NCI-H2171 (cell line): Measurements from ENCODE around the gene GRB10.

Experiments
- DNase-seq: peaks from one replicate; lab custom pipeline; 2025; lab: John Stamatoyannopoulos, UW

Gene GRB10

DNA sequence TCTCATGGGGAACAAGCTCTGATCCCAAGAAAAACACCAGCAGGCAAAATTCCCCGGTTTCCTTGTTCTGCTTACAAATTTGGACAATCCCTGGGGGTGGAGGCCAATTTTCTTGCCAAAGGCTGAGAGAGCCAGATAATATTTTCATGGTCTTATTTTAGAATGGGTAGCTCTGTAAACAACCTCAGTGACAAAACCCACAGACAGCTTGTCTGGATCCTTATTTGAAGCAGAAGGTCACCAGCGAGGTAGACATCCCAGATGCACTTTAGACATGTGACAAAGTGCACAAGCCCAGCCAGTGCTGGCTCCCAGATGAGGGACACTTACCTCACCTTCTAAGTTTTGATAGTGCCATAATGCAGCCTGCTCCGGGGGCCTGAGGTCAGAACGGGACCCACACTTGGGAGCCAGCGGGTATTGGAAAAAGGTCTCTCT, 114.9 kb downstream of the GRB10 start:
- no peak for DNase-seq

DNA sequence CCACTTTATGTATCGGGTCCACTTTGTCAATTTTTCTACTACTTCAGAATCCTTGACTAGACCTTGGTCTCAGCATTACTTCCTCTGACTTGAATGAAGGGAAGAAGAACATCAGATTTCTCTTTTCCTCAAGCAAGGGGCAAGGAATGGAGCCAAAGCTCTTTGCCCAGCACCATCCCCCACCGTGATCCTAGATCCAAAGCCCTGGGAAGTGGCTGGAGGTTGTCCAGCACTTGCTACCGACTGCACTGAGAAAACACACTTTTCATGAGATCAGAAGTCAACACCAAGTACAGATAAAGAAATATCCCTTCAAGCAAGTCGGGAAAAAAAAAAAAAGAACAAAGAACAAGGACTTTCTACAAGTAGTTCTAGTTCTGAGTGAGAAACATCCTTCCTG, 115.4 kb downstream of the GRB10 start:
- DNase-seq: no peak

DNA sequence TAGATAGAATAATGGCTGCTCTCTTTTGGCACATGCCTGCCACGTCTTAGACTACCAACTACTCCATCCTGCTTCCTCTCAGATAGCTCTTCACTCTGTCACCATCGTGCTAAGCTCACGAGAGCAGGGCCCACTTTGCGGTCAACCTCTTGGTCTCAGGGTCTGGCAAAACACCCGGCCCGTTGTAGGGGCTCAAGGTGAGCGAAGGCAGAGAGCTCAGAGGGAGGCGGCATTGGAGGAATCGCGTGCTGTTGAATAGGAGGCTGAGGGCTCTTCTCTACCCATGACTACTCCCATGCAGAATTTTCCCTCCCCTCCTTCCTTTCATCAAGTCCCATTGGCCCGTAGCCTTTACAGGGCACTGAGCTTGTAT, 116.6 kb downstream of the GRB10 start:
- DNase-seq: no peak

DNA sequence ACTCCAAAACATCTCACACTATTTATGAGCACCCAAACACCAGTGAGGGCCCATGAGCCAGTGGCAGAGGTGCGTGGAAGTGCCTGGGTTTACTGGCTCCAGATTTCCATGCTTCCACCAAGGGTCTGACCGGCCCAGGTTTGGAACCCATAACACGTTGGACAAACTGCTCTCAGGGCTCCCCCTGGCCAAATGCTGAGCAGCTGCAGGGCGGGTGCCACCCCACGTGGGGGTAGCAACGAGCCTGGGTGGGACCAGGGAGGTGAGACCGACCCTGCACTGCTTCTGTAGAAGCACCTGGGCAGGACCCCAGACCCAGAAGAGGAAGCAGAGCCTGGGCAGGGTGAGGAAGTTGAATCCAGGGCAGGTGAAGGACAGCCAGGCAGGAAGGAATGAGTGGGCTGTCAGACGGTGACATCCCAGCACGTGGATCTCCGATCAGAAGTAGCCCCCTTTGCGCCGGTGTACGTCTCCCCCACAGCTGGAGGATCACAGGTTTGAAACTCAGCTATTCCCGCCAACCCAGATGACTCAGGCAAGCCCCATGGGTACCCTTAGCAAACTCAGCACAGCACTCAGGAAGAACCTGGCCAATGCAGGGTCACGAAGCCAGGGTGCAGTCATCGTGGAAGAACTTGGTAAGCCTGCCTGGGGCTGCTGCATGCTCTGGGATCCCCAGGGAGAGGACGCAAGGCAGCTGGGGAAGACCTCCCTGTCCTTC, 117.1 kb downstream of the GRB10 start:
- no peak for DNase-seq

DNA sequence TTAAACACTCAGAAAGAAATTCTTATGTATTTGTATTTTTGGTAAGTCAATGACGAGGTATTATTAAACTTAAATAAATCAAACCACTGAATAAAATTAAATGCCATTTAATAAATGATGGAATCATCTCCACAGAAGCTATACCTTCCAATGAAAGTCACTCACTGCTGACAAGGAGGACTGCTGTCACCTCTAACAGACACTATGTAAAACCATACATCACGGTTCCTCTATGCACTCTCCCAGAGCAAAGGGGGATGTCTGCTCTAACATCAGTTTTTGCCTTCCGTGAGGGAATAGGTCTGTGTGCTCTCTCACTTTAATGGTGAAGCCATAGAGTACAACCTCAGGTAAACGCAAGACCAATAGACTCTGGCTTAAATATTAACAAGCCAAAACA, 117.8 kb downstream of the GRB10 start:
- DNase-seq: no peak

DNA sequence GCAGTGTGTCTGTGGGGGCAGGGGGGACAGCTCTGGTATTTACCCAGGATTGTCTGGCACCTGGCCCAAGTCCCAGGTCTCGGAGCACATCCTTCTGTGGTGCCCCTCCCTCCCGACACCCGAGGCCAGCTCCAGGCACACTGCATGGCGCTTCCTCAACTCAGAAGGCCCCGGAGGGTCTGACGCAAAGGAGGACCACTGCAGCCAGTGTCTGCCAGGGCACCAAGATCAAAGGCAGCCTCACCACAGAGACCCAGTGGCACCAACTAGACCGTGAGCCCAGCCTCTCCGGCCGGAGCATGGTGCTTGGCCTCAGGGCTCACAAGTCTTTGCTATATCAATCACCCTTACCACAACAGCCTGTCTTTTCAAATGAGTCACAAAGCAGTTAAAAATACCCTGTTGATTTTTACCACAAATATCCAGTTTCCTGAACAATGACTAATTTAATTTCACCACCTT, 118.2 kb downstream of the GRB10 start:
- no peak for DNase-seq

DNA sequence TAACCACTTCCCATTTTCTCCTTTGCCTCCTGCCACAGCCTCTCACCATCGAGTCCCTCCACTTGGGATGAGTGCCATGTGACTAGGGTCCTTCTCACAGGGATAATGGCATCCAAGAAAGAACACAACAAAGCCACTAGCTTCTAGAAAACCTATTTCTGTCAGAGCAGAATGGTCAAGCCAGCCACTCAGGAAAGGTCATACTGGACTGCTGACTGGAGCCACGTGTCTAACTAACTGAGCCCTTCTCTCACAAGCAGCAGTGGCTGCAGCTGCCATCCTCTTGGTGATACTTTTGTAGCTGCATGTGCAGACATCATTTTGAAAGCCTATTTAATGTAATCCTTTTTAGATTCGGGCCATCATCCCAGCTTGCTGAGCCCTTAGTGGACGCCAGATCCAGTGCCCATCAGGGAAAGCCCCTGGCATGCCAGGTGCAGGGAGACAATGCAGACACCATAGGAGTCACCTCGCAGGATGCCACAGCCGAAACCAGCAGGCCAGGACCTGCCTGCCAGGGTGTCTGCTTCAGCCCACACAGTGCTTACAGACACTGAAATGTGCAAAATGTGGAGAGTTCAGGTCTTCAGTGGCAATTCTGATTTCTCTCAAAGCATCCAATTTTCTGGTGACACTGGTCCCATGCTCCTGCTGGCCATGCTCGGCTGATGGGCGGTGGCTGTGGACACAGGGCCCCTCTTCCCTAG, 119.1 kb downstream of the GRB10 start:
- no peak for DNase-seq

DNA sequence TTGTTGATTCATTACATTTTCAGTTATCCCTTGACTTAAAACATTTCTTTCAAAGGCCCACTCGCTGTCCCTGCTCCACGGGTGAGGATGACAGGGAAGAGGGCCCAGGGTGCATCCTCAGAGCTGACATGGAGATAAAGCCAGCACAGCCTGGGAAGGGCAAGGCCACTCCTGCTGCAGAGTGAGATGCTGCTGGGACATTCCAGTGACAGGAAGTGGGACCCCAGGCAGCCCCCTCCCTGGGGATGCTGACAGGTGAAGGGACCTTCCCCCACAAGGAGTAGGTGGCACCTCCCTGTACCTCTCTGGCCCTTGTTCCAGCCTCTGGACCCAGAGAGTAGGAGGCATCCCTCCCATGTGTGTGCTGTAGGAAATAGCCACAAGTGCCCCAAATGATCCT, 119.7 kb downstream of the GRB10 start:
- no peak for DNase-seq

DNA sequence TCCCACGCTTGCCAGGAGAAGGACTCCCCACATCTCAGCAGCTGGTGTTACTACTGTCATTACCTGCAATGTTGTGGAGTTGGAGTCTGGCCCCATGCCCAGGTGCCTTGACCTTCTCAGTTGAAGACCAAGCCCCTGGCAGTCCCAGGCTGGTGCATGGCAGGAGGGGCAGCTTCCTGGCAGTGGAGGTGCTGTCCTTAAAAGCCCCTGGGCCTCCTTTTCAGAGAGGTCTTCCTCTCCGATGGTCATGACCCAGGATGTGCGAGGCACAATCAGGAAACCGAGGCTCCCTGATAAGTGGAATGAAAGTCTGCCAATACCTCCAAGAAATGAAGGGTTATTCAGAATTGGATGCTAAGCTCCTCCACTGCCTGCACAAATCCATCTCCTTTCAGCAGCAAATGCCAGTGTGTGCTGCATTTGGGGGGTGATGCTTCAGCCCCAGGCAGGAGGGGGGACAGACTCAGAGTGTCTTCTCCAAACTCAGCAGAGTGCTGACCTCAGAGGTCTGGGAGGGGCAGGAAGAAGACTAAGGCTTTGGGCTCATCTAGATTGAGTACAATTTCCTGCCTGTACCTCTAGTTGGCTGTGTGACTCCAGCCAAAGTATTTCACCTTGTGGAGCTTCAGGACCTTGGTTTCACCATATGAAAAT, 120.5 kb downstream of the GRB10 start:
- DNase-seq: no peak

DNA sequence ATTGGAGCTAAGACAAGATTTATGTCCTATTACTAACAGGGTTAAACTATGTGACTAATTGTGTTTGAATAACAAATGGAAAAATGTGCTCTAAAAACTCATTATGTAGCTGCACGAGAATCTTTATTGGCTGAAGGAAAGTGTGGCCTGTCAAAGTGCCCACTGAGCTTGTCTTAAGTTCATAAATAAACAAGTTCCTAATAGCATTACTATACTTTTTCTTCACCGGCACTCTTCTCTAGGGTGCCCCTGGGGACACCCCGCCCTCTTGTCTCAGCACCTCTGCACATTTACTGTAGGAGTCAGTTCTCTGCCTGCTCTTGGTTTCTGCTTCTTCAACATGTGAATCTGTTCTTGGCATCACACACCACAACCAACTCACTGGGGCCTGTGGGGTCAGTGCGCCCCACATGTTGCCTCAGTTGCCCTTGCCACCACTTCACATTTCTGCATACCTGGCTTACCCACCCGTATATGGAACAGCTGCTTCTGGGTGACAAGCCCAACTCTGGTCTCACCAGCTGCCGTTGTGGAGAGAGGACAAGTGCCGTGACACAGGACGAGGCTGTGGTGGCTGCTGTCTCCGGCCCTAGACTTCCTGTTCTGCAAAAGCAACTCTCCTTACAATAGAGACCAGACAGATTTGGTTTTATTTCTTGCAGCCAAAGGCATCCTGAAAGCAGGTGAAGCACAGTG, 121.2 kb downstream of the GRB10 start:
- no peak for DNase-seq

DNA sequence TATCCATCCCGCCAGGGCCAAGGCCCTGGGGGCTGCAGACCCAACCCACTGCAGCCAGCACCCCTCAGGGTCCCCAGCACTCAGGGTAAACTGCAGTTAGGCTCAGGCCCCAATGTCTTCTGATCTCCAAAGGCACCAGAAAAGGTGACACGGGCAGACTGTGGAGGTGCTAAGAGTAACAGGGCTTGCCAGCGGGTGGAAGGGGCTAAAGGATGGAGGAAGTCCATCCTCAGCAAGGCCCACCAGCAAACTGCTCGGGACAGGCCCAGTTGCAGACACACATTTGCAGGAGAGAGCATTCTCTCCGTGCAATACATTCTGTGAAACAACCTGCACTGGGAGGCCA, 121.9 kb downstream of the GRB10 start:
- no peak for DNase-seq

DNA sequence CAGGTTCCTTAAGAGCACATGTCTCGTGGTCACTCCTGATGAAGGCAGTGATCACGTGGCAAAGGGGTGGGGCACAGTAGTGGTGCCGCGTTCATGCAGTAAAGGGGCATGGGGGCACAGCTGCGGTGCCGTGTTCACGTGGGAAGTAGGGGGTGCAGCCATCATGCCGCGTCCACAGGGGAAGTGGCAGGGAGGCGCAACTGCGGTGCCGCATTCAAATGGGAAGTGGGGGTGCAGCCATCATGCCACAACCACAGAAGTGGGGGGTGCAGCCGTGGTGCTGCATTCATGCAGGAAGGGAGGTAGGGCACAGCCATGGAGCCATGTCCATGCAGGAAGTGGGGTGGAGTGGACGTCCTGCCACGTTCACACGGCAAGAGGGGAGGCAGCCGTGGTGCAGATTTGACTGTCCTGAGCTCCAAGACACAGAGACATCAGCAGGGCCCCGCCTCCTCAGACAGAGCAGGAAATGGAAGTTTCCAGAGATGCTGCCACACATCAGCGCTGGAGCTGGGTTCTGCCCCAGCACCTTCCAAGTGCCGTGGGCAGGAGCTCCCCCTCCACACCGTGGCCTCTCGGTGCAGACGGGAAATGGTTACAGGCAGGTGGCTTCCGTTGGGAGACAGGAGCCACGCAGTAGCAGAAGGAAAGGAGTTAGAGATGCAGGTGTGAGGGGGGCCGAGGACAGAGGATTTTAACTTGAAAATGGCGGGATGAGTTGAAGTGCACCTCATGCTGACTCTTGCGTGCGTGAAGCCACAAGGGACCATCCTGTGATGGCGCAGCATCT, 122.5 kb downstream of the GRB10 start:
- DNase-seq: no peak

DNA sequence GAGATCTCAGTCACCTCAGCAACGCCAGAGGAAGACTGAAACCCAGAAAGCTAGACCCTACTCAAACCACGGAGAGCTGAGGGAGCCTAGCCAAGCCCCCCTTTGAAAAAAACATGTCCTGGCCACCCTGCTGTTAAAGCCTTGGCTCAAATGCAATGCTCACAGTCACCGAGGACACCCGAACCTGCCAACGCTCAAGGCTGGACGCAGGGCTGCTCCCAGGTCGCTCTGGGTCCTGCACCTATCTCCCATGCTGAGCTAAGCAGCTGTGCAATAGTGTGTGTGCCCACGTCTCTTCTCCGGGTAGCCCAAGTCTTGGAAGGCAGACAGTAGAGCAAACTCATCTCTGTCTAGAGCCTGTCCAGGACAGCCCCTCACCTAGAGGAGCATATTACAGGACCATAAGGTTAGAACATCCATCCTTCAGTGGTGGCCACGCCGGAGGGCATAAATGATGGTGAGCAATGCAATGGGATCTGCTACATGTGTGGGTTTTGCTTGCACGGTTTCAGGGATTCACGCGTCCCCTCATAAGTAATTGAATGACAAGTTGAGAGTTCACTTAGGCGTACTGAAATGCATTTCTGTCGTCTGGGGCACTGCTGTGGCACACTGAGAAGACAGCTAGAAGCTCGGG, 123.2 kb downstream of the GRB10 start:
- DNase-seq: no peak

DNA sequence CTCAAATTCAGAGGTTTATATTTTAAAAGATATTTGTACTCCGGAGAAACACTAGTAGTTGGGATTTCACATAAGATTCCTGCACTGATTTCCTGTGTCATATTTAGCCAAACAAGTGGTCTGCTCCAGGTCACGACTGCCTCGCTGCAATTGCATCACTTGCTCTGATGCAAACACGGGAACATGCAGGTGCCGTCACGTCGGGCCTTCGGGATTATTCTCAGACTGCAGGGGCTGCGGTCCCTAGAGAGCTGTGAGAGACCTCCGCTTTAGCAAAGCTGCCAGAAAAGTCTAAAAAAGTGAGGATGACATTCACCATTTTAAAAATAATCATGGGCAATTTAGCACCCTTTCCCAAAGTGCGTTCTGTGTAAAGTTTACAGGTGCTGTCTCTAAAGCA, 124.0 kb downstream of the GRB10 start:
- no peak for DNase-seq

DNA sequence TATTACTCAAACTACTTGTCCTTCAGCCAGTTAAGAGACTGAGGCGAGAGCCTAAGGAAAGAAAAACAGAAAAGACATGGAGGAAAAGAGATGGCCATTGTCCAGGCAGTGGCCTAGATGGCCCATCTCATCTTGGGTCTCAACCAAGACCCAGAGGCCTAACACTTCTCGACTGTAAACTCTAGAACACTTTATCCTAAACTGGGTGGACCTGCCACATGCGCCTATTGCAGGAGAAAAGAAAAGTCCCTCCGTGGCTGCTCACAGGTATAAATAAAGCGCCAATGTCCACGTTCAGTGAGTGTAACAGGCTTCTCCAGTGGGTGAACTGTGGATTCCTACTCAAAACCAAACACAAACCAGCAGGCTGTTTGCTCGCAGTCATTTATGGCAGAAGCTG, 124.8 kb downstream of the GRB10 start:
- no peak for DNase-seq

DNA sequence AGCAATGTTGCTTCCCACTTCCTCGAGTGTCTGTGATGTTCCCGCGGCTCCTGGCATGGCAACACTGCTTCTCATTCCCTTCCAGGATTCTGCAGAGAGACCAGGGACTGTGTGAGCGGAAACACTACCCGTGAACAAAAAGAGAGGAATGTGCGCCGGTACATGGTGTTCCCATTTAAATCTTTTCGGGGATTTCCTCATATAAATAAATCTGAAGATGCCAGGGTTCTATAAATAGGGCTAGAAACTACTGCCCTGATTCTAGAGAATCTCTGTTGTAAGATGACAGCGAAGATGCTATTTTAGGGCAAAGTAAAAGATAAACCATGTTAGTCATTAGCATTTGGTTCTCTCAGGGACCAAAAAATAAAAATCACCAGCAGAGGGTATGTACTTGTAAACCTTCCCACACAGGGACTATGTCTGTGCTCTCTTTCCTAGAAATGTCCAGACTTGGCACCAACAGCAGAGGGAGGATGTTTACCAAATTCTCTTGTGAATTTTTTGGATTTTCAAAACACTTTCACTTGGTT, 125.3 kb downstream of the GRB10 start:
- no peak for DNase-seq

DNA sequence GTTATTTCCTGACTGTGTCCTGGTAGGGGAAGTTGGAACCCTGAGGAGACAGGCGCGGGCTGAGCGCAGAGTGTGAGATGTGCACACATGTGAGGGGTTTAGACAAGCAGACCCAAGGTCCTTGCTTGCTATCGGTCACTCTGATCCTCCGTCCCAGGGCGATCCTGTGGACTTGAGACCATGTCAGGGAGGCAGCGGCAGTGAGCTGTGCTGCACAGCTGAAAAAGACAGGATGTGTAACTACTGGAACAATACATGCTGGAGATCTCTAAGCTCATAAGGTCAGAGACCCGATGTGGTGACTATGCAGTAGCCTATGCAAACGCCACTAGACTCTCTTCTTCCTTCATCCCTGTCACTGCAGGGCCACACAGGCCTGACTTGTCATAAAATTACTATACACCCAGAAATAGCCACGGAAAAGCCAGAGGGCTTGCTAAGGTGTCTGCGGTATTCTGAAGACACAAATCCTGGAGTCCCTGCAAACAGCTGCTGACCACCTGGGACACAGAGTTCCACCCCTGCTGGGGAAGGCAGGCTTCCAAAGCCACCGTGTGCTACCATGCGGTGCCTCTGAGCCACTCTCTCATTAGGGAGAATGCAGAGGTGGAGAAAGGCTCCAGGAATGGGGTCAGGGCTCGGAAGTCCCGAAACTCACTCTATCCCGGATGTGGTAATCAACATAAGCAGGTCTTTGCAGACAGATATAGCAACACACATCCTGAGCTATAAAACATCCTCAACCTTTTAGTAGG, 126.4 kb downstream of the GRB10 start:
- no peak for DNase-seq

DNA sequence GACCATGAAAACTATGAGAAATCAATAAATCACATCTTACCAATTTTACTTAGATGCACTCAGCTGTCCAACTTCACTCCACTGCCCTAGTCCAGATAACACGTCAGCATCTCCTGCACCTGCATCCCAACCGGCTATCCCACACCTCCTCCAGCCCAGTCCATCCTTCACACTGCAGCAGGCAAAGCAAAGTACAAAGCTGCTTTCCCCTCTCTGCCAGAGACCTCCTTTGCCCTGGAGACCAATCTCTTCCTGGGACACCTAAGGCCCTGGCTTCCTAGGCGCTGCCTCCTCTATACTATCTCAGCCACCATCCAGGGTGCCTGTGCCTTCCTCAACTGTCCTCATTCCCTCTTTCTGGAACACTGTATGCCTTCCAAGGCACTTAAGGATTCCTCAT, 127.2 kb downstream of the GRB10 start:
- no peak for DNase-seq

DNA sequence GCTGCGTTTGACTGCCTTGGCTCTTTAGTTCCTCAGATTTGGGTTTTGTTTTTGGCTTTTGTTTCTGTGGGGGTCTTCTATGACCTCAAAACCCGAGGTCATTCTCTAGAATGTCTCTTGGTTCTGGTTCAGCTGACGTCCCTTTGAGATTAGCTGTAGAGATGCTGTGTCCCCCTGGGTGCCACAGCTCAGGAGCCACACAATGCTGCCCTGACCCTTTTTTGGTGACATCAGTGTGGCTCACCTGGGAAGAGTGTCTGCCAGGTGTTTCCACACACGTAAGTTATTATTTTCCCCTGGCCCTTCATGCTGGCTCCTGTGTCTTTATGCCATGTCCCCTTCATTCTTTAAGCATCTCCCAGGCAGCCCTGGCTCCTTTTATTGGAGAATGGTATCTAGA, 127.7 kb downstream of the GRB10 start:
- DNase-seq: no peak

DNA sequence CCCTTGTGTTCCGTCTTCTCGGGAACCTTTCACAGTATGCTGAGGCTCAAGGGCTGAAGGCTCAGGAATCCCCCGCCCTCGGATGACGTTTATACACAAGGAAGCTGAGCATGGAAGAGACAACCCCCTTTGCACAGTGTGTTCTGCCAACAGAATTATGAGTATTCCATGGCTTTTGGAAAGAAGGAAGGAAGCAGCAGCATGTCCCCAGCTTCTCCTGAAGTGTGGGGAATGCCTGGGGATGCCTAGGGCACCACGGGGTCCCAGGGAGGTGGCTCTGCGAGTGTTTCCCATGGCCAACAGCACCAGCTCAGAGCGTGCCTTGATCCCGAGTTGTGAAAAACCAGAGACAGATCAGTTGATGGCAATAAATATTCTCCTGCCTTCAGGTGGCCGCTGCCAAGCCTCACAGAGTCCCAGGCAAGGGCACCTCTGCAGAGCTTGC, 128.7 kb downstream of the GRB10 start:
- DNase-seq: no peak
